ENCODE data around the gene MDP1. TPM values are rescaled to one million over a fixed set of nuclear protein-coding genes. Genes with fewer than 3 reads are reported as not detected.
"Not testable (repeated sequence)": the region's sequence is repeated elsewhere in the genome, so short reads cannot be mapped to it uniquely, and the experiment has no call there.

MDP1 gene
- total and polyA plus RNA-seq, 8 donors: 9.3 to 26.9 (median 16.1) TPM; not detected in 1

- no peak for DNase-seq
- no peak for TF ChIP-seq POLR2AphosphoS5 (IDR thresholded peaks at IDR 0.05)
- no peak for TF ChIP-seq POLR2A (IDR thresholded peaks at IDR 0.05)
- TF ChIP-seq CTCF (IDR thresholded peaks at IDR 0.05): no peak
- TF ChIP-seq EP300 (IDR thresholded peaks at IDR 0.05): no peak
- H3K9me3 ChIP-seq: no peaks in the 10 kb centered on the region
- peaks cover 0 to 17% (median 7%) of the 10 kb centered on the region in 4 donors for H3K4me1 ChIP-seq
- H3K4me3 ChIP-seq: no peak overlapping the region
- H3K27ac ChIP-seq: no peak overlapping the region
- 91 to 98% (median 94%) methylated on average over 5 of the region's 5 CpGs for WGBS, 5 donors
- H3K27me3 ChIP-seq: no peaks in the 10 kb centered on the region
- intact Hi-C loops (cut with DNase I; ENCODE audit: low total_unique reads): no loop called here
- peaks cover 54 to 84% (median 76%) of the 10 kb centered on the region in 4 donors for H3K36me3 ChIP-seq
Measured at GRCh38 chr14:24207104-24207551, 8.7 kb downstream of the MDP1 start.

- TF ChIP-seq EP300 (IDR thresholded peaks at IDR 0.05) (no peak), POLR2A (IDR thresholded peaks at IDR 0.05) (no peak), POLR2AphosphoS5 (IDR thresholded peaks at IDR 0.05) (no peak), CTCF (IDR thresholded peaks at IDR 0.05) (no peak)
- peaks cover 56 to 89% (median 79%) of the 10 kb centered on the region in 4 donors for H3K36me3 ChIP-seq
- no peaks in the 10 kb centered on the region for H3K9me3 ChIP-seq
- H3K27me3 ChIP-seq: no peaks in the 10 kb centered on the region
- peaks cover 0 to 11% (median 2%) of the 10 kb centered on the region in 4 donors for H3K4me1 ChIP-seq
- 95 to 98% (median 96%) methylated on average over 11 of the region's 11 CpGs for WGBS, 5 donors
- intact Hi-C loops (cut with DNase I; ENCODE audit: low total_unique reads): no loop called here
- no peak for DNase-seq
- no peak overlapping the region for H3K4me3 ChIP-seq
- no peak overlapping the region for H3K27ac ChIP-seq
Measured at GRCh38 chr14:24206260-24207103, 9.4 kb downstream of the MDP1 start.

GRCh38 chr14:24204163-24205146 is 11.4 kb downstream of the MDP1 start:
- Histone ChIP-seq H3K4me3 (no peak overlapping the region), H3K9me3 (no peaks in the 10 kb centered on the region), H3K36me3 (peaks cover 39 to 86% (median 70%) of the 10 kb centered on the region in 4 donors), H3K4me1 (no peaks in the 10 kb centered on the region), H3K27ac (no peak overlapping the region), H3K27me3 (no peaks in the 10 kb centered on the region)
- WGBS, 5 donors: 89 to 93% (median 91%) methylated on average over 7 of the region's 7 CpGs
- TF ChIP-seq CTCF (IDR thresholded peaks at IDR 0.05) (no peak), POLR2A (IDR thresholded peaks at IDR 0.05) (no peak), EP300 (IDR thresholded peaks at IDR 0.05) (no peak), POLR2AphosphoS5 (IDR thresholded peaks at IDR 0.05) (no peak)
- no peak for DNase-seq
- intact Hi-C loops (cut with DNase I; ENCODE audit: low total_unique reads): no loop called here

GRCh38 chr14:24203249-24203886 is 12.5 kb downstream of the MDP1 start:
- Histone ChIP-seq H3K4me1 (peaks cover 0 to 10% (median 5%) of the 10 kb centered on the region in 4 donors), H3K36me3 (peaks cover 30 to 79% (median 63%) of the 10 kb centered on the region in 4 donors)
- H3K27me3 ChIP-seq; intact Hi-C loops (cut with DNase I; ENCODE audit: low total_unique reads); H3K4me3 ChIP-seq; DNase-seq; H3K27ac ChIP-seq; H3K9me3 ChIP-seq: not testable (repeated sequence)
- WGBS, 5 donors: 94 to 98% (median 95%) methylated on average over 16 of the region's 16 CpGs

- H3K36me3 ChIP-seq: peaks cover 25 to 71% (median 54%) of the 10 kb centered on the region in 4 donors
- not testable (repeated sequence) for DNase-seq
- WGBS, 5 donors: 90 to 93% (median 91%) methylated on average over 8 of the region's 8 CpGs
Measured at GRCh38 chr14:24202538-24202937, 13.3 kb downstream of the MDP1 start.

More at GRCh38 chr14:24202538-24202937, 13.3 kb downstream of the MDP1 start:
- H3K4me1 ChIP-seq: peaks cover 0 to 17% (median 11%) of the 10 kb centered on the region in 4 donors
- H3K27me3 ChIP-seq; H3K27ac ChIP-seq; H3K4me3 ChIP-seq; intact Hi-C loops (cut with DNase I; ENCODE audit: low total_unique reads); H3K9me3 ChIP-seq: not testable (repeated sequence)
